Body of pancreas (tissue), 4 donors: ENCODE data around the gene ZDHHC16. TPM values are rescaled to one million over a fixed set of nuclear protein-coding genes. Genes with fewer than 3 reads are reported as not detected.
A peak's percentile ranks its signal among the peaks of the same experiment; 100 is the strongest.

Experiments used
- ATAC-seq: fragments of 150-250 bp; one replicate; pipeline ENCODE4 v1.9.1; 2016
- DNase-seq, 4 donors: peaks; one replicate each; pipeline ENCODE4 v3.0.0-alpha.2; 2019
- H3K27ac ChIP-seq, 4 donors: fragments of 200-600 bp; sonication (generic); 1 replicate in 3 of 4; 2 replicates in 1 of 4; pipeline versions ENCODE4 v1.5.1 to v1.6.1; 2016 to 2019; ENCODE audit warnings: mild to moderate bottlenecking in 1 of 4, mixed read lengths in 1 of 4, moderate library complexity in 1 of 4
- H3K27me3 ChIP-seq, 2 donors: fragments of 200-600 bp; sonication (generic); one replicate each; pipeline ENCODE4 v1.6.0; 2016; ENCODE audit warnings: mild to moderate bottlenecking in 1 of 2
- H3K36me3 ChIP-seq, 2 donors: fragments of 200-600 bp; sonication (generic); replicated peaks in 1 of 2; 2 replicates each; pipeline ENCODE4 v1.5.1; 2016; ENCODE audit warnings: low read depth in 2 of 2; ENCODE audit not compliant: insufficient read depth in 1 of 2
- H3K4me1 ChIP-seq: fragments of 200-600 bp; sonication (generic); one replicate; pipeline ENCODE4 v1.6.0; 2016
- H3K4me3 ChIP-seq, 2 donors: fragments of 200-600 bp; sonication (generic); 1 replicate in 1 of 2; 2 replicates in 1 of 2; pipeline ENCODE4 v1.5.1; 2016 to 2019
- H3K9me3 ChIP-seq, 3 donors: fragments of 200-600 bp; sonication (generic); 1 replicate in 2 of 3; 2 replicates in 1 of 3; pipeline ENCODE4 v1.5.1; 2016
- CTCF ChIP-seq, 7 experiments: fragments of 450-650 bp in 4 of 7; fragments of 200-600 bp in 3 of 7; sonication (generic) in 3 of 7; IDR thresholded peaks; one replicate each; pipeline ENCODE4 v1.5.1; 2016 to 2019; ENCODE audit warnings: antibody characterized with exemption in 7 of 7
- POLR2A ChIP-seq, 3 donors: fragments of 450-650 bp; IDR thresholded peaks; one replicate each; pipeline ENCODE4 v1.6.1; 2016; ENCODE audit warnings: antibody characterized with exemption in 3 of 3, mild to moderate bottlenecking in 2 of 3
- WGBS, 2 donors: methylation state at CpG; one replicate each; pipeline ENCODE4 v1.1.5; 2017; 5-methylcytosine and 5-hydroxymethylcytosine counted together
- intact Hi-C: fragments of 100-400 bp; cut with DNase I; formaldehyde crosslinking; loops from one replicate; pipeline ENCODE4 v1.15.1; 2023
- total RNA-seq, 2 donors: library from RNA; depleted of rRNA; stranded (reverse); fragments of >200 nt; gene quantifications; one replicate each; pipeline ENCODE4 v1.1.0, GENCODE V29; 2016

Gene ZDHHC16
- total RNA-seq, 2 donors from 2014 or later, result 17.5 to 18.2 TPM

- no peak overlapping the region for H3K4me3 ChIP-seq
- no peak overlapping the region for H3K27ac ChIP-seq
- no peak for TF ChIP-seq CTCF (IDR thresholded peaks at IDR 0.05)
- no peak for TF ChIP-seq POLR2A (IDR thresholded peaks at IDR 0.05)
- H3K36me3 ChIP-seq, result no peaks in the 10 kb centered on the region
- peaks cover 17% of the 10 kb centered on the region for H3K4me1 ChIP-seq
- DNase-seq (no peak), ATAC-seq (no peak)
- H3K9me3 ChIP-seq, result no peaks in the 10 kb centered on the region
- 40 to 50% methylated on average over 2 of the region's 2 CpGs for WGBS, 2 donors
- intact Hi-C loops, result no loop called here
- H3K27me3 ChIP-seq, result no peaks in the 10 kb centered on the region
Observed at GRCh38 chr10:97490592-97490991, 44.6 kb downstream of the ZDHHC16 start.

- WGBS, 2 donors, result 52 to 53% methylated on average over 2 of the region's 2 CpGs
- Histone ChIP-seq H3K4me1 (peaks cover 33% of the 10 kb centered on the region), H3K36me3 (no peaks in the 10 kb centered on the region), H3K4me3 (no peak overlapping the region), H3K9me3 (no peaks in the 10 kb centered on the region), H3K27me3 (no peaks in the 10 kb centered on the region), H3K27ac (peak overlapping the region in 1 of 4 donors; percentile 45)
- ATAC-seq (no peak), DNase-seq (no peak)
- intact Hi-C loops, result no loop called here
- TF ChIP-seq CTCF (IDR thresholded peaks at IDR 0.05) (no peak), POLR2A (IDR thresholded peaks at IDR 0.05) (no peak)
Observed at GRCh38 chr10:97494151-97494550, 48.2 kb downstream of the ZDHHC16 start.

GRCh38 chr10:97494863-97495506 is 49.0 kb downstream of the ZDHHC16 start:
- DNase-seq, result no peak
- Histone ChIP-seq H3K9me3 (no peaks in the 10 kb centered on the region), H3K27me3 (no peaks in the 10 kb centered on the region), H3K27ac (peak overlapping the region in 1 of 4 donors; percentile 45), H3K4me1 (peaks cover 40% of the 10 kb centered on the region), H3K4me3 (no peak overlapping the region), H3K36me3 (no peaks in the 10 kb centered on the region)
- ATAC-seq, result no peak
- no peak for TF ChIP-seq POLR2A (IDR thresholded peaks at IDR 0.05)
- TF ChIP-seq CTCF (IDR thresholded peaks at IDR 0.05), result no peak
- intact Hi-C loops, result loop anchor here (5.0 kb wide), 1 partner anchor 48 kb away; the partner anchor contains the start of genes EXOSC1 and ZDHHC16
- WGBS, 2 donors, result 17 to 30% methylated on average over 7 of the region's 7 CpGs

GRCh38 chr10:97497572-97498075 is 51.6 kb downstream of the ZDHHC16 start:
- Histone ChIP-seq H3K4me1 (peaks cover 40% of the 10 kb centered on the region), H3K4me3 (peak overlapping the region; percentile 16 to 70), H3K27ac (peak overlapping the region; percentile 78 to 91 (median 88)), H3K9me3 (no peaks in the 10 kb centered on the region), H3K27me3 (no peaks in the 10 kb centered on the region), H3K36me3 (no peaks in the 10 kb centered on the region)
- 0% methylated on average over 21 to 22 of the region's 22 CpGs for WGBS, 2 donors
- intact Hi-C loops, result loop anchor here (5.0 kb wide), 1 partner anchor 50 kb away; the partner anchor contains the start of genes EXOSC1 and ZDHHC16
- TF ChIP-seq POLR2A (IDR thresholded peaks at IDR 0.05), result no peak
- TF ChIP-seq CTCF (IDR thresholded peaks at IDR 0.05), result no peak
- DNase-seq (peak; percentile 53 to 74 (median 70)), ATAC-seq (no peak)
